ENCODE measurements around the gene FGD6. TPM values are rescaled to one million over a fixed set of nuclear protein-coding genes. Genes with fewer than 3 reads are reported as not detected.

Gene FGD6
- total and polyA plus RNA-seq, 2 of the 4 experiments (the other 2 are of a cell fraction) = 2.6 to 9.5 TPM

DNA sequence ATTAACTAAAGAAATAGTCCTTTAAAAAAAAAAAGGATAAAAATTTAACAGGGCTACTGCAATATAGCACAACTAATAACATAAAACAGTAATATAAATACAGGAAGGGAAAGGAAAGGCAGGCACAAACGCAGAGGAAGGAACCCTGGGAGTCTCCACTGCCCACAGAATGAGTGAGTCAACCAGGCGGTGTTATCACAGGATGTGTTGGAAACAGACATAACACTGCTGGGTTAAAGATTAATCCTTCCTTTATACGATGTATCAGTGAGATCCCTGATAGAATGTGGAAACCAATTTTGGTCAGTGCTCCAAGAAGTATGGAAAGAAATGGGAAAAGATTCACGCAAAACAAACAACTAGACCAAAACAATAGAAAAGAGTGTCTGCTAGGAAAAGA lies 47.9 kb downstream of the FGD6 start:
- no peak overlapping the region for H3K4ac ChIP-seq (ENCODE audit: low read depth, low read length)
- ChIA-PET POLR2A (ENCODE audit: unreplicated experiment) (no interaction called here), CTCF (no interaction called here)
- H3K9me1 ChIP-seq (ENCODE audit: insufficient read depth, low read length) = peaks cover 3% of the 10 kb centered on the region; the same call in 1 of the 2 replicates
- no peak overlapping the region for H2BK120ac ChIP-seq (ENCODE audit: low read depth, low read length)
- H2BK5ac ChIP-seq (ENCODE audit: low read depth, low read length, poor library complexity, severe bottlenecking) = peak overlapping the region; percentile 49
- no peak overlapping the region for H3K18ac ChIP-seq (ENCODE audit: low read depth, low read length)
- no peak overlapping the region for H2AK5ac ChIP-seq (ENCODE audit: low read depth, low read length)
- in situ Hi-C loops (cut with MboI; ENCODE audit: low sequenced_read_pairs) = no loop called here
- H2BK20ac ChIP-seq (ENCODE audit: low read depth, low read length) = no peak overlapping the region
- H4K91ac ChIP-seq (ENCODE audit: insufficient read depth, low read depth, low read length) = no peak overlapping the region
- no CpG with 5 or more reads among the region's 4 CpGs for WGBS, 2 experiments (ENCODE audit: extremely low coverage in 2 of 2, insufficient read length in 1 of 2)
- H4K8ac ChIP-seq (ENCODE audit: low read depth in 2 of 2, low read length in 2 of 2) = no peak overlapping the region
- no peaks in the 10 kb centered on the region for H3K9me3 ChIP-seq (ENCODE audit: control insufficient read depth, insufficient read depth, low read length)
- H3K27me3 ChIP-seq (ENCODE audit: control insufficient read depth, insufficient read depth, low read length) = no peaks in the 10 kb centered on the region
- H4K20me1 ChIP-seq (ENCODE audit: insufficient read depth, low read length) = no peaks in the 10 kb centered on the region
- H4K5ac ChIP-seq (ENCODE audit: low read depth, low read length) = no peak overlapping the region
- no peak overlapping the region for H2AK9ac ChIP-seq (replicated peaks; ENCODE audit: low read depth, low read length, poor library complexity)
- no peak overlapping the region for H3K23ac ChIP-seq (ENCODE audit: low read depth, low read length)
- H3K9ac ChIP-seq (ENCODE audit: low read depth, low read length) = no peak overlapping the region
- H3K56ac ChIP-seq (ENCODE audit: extremely low read depth, insufficient read depth, low read length) = no peak overlapping the region
- no peak overlapping the region for H2BK15ac ChIP-seq (ENCODE audit: low read depth, low read length)
- BruUV-seq (replicated peaks) = no TSS peak
- no peak for TF ChIP-seq CTCF (conservative IDR thresholded peaks at IDR 0.05; ENCODE audit: low read depth, low read length)
- TF ChIP-seq BHLHE40 (IDR thresholded peaks at IDR 0.05; ENCODE audit: low read depth, low read length) = peak; percentile 38
- no peak; the same call in 1 of the 2 replicates for TF ChIP-seq MAZ (IDR thresholded peaks at IDR 0.05; ENCODE audit: borderline replicate concordance, low read depth, low read length)
- TF ChIP-seq RCOR1 (IDR thresholded peaks at IDR 0.05; ENCODE audit: insufficient replicate concordance, low read length) = no peak
- TF ChIP-seq USF2 (IDR thresholded peaks at IDR 0.05; ENCODE audit: low read depth, low read length) = no peak
- peak; percentile 83; the same call in 1 of the 2 replicates for TF ChIP-seq FOS (IDR thresholded peaks at IDR 0.05; ENCODE audit: low read depth, low read length)
- no peak for TF ChIP-seq CHD1 (IDR thresholded peaks at IDR 0.05; ENCODE audit: low read depth, low read length)
- TF ChIP-seq MAFK (IDR thresholded peaks at IDR 0.05; ENCODE audit: low read depth, low read length) = no peak
- 0 out of 2 replicates have a peak, but pooled peaks have one; percentile 6 for TF ChIP-seq RAD21 (IDR thresholded peaks at IDR 0.05; ENCODE audit: low read length)
- no peak for TF ChIP-seq NFE2L2 (IDR thresholded peaks at IDR 0.05; ENCODE audit: low read depth, low read length)
- peak; percentile 21; the same call in 1 of the 2 replicates for TF ChIP-seq CEBPB (IDR thresholded peaks at IDR 0.05; ENCODE audit: low read depth, low read length)
- no peak overlapping the region for H2AFZ ChIP-seq (replicated peaks; ENCODE audit: low read length, poor library complexity)
- peaks cover 3 to 14% of the 10 kb centered on the region in 2 experiments; a peak in 2 of 4 replicates for H3K79me1 ChIP-seq (ENCODE audit: low read depth in 1 of 2, low read length in 2 of 2)
- no peaks in the 10 kb centered on the region; the same call in 1 of the 2 replicates for H3K36me3 ChIP-seq (ENCODE audit: control insufficient read depth, insufficient read depth, low read length)
- DNase-seq = peak; percentile 92
- peaks cover 4% of the 10 kb centered on the region for H3K4me1 ChIP-seq (ENCODE audit: control insufficient read depth, insufficient read depth, low read length)
- H3K4me3 ChIP-seq (ENCODE audit: insufficient read depth, low read depth, low read length) = no peak overlapping the region
- no peak overlapping the region for H3K27ac ChIP-seq (ENCODE audit: insufficient read depth, low read length)
- intact Hi-C loops (cut with micrococcal nuclease) = loop anchor here (5.0 kb wide), 2 partner anchors 48 to 363 kb away; partner anchors contain the start of genes FGD6 and VEZT
- dilution Hi-C loops (cut with HindIII; ENCODE audit: low sequenced_read_pairs, unreplicated experiment) = no loop called here
- no peak overlapping the region for H3K14ac ChIP-seq (replicated peaks; ENCODE audit: low read depth, low read length)
- H3K4me2 ChIP-seq (ENCODE audit: low read depth, low read length) = peak overlapping the region; percentile 4; the same call in 1 of the 2 replicates
- peak; percentile 90 for ATAC-seq (ENCODE audit: low read depth)

Data from IMR-90 (cell line).